Skeletal muscle tissue (tissue), 4 donors: ENCODE results near the gene NTSR1. TPM values are rescaled to one million over a fixed set of nuclear protein-coding genes. Genes with fewer than 3 reads are reported as not detected.

Experiments used
- H3K27ac ChIP-seq: one replicate; pipeline ENCODE4 v1.7.0; 2013; ENCODE audit warnings: mild to moderate bottlenecking, low read depth, low read length, inconsistent platforms
- H3K27me3 ChIP-seq, 3 donors: one replicate each; pipeline ENCODE4 v1.7.0; 2013; ENCODE audit warnings: low read length in 3 of 3; ENCODE audit not compliant: control insufficient read depth in 3 of 3, insufficient read depth in 3 of 3
- H3K36me3 ChIP-seq, 3 donors: one replicate each; pipeline ENCODE4 v1.7.0; 2013; ENCODE audit warnings: low read length in 3 of 3; ENCODE audit not compliant: control insufficient read depth in 3 of 3, insufficient read depth in 3 of 3
- H3K4me1 ChIP-seq, 3 donors: one replicate each; pipeline ENCODE4 v1.7.0; 2013; ENCODE audit warnings: low read length in 3 of 3, mild to moderate bottlenecking in 3 of 3; ENCODE audit not compliant: control insufficient read depth in 3 of 3, insufficient read depth in 3 of 3
- H3K4me3 ChIP-seq, 3 donors: one replicate each; pipeline ENCODE4 v1.7.0; 2013; ENCODE audit warnings: low read length in 3 of 3
- H3K9ac ChIP-seq, 3 donors: one replicate each; pipeline ENCODE4 v1.7.0; 2013; ENCODE audit warnings: low read length in 3 of 3, mild to moderate bottlenecking in 3 of 3, moderate library complexity in 2 of 3, low read depth in 1 of 3
- H3K9me3 ChIP-seq, 3 donors: one replicate each; pipeline ENCODE4 v1.7.0; 2013; ENCODE audit warnings: low read length in 3 of 3; ENCODE audit not compliant: control insufficient read depth in 3 of 3
- total RNA-seq: library from RNA; depleted of rRNA; stranded (reverse); fragments of >200 nt; gene quantifications from one replicate; pipeline ENCODE4 v1.2.3, GENCODE V29; 2014
- donor health status: Osteomylitis.

The NTSR1 gene
- total RNA-seq, 1 donor from 2014 or later, result under 0.01 TPM

- Histone ChIP-seq H3K9ac (no peak overlapping the region), H3K4me1 (peaks cover 47 to 56% (median 52%) of the 10 kb centered on the region in 3 donors)
These were observed 91.2 kb downstream of the NTSR1 start for GRCh38 chr20:62799873-62800272.

GRCh38 chr20:62800314-62801259 is 92.0 kb downstream of the NTSR1 start:
- peak overlapping the region; percentile 28 for H3K27ac ChIP-seq
- H3K9ac ChIP-seq, result peak overlapping the region in 1 of 3 donors; percentile 73
- H3K4me1 ChIP-seq, result peaks cover 41 to 52% (median 49%) of the 10 kb centered on the region in 3 donors
- H3K9me3 ChIP-seq, result no peaks in the 10 kb centered on the region
- H3K27me3 ChIP-seq, result no peaks in the 10 kb centered on the region
- H3K4me3 ChIP-seq, result no peak overlapping the region
- peaks cover 27 to 28% (median 27%) of the 10 kb centered on the region in 3 donors for H3K36me3 ChIP-seq

More at GRCh38 chr20:62799873-62800272, 91.2 kb downstream of the NTSR1 start:
- peaks cover 27 to 28% (median 27%) of the 10 kb centered on the region in 3 donors for H3K36me3 ChIP-seq
- no peaks in the 10 kb centered on the region for H3K9me3 ChIP-seq
- no peaks in the 10 kb centered on the region for H3K27me3 ChIP-seq
- no peak overlapping the region for H3K4me3 ChIP-seq
- no peak overlapping the region for H3K27ac ChIP-seq

- Histone ChIP-seq H3K4me3 (peak overlapping the region in 1 of 3 donors; percentile 29), H3K27ac (no peak overlapping the region), H3K27me3 (no peaks in the 10 kb centered on the region), H3K9me3 (no peaks in the 10 kb centered on the region), H3K36me3 (peaks cover 27 to 28% (median 27%) of the 10 kb centered on the region in 3 donors), H3K4me1 (peaks cover 49 to 61% (median 57%) of the 10 kb centered on the region in 3 donors), H3K9ac (peak overlapping the region in 1 of 3 donors; percentile 73)
These were observed 92.8 kb downstream of the NTSR1 start for GRCh38 chr20:62801284-62802010.

DNA sequence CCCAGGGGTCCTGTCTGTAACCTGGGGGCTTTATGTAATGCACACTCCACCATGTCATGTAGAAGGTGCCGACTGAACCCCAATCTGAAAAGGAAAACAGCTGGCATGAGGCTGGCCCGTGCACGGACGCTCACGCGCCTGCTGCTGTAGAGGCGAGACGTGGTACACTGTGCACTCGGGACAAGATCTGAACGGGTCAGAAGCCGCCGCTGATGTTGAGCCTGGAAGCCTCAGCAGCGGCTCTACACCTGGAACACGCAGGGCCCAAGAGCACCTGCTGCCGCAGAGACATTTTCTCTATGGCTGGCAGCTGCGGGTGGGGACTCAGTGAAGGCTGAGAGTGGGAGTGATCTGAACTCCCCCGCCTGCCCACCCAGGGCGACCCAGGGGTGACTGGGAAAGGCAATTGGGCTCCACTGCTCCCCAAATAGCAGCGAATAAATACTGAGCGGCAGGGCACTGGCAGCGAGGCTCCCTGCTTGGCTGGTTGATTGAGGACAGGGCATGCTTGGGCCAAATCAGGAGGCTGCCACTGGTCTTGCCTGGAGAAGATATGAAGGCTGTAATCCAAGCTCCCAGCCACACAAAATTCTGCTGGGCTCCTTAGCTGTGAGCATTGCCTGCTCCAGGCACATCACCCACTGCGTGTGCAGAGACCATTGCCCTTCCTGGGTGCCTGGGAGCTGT is 93.5 kb downstream of the NTSR1 start:
- Histone ChIP-seq H3K9me3 (no peaks in the 10 kb centered on the region), H3K9ac (peak overlapping the region in 2 of 3 donors; percentile 64 to 73), H3K27ac (peak overlapping the region; percentile 58), H3K36me3 (peaks cover 27 to 30% (median 27%) of the 10 kb centered on the region in 3 donors), H3K4me1 (peaks cover 53 to 65% (median 61%) of the 10 kb centered on the region in 3 donors), H3K4me3 (peak overlapping the region in 2 of 3 donors; percentile 6 to 27), H3K27me3 (no peaks in the 10 kb centered on the region)

- Histone ChIP-seq H3K27ac (peak overlapping the region; percentile 44), H3K9me3 (no peaks in the 10 kb centered on the region), H3K9ac (peak overlapping the region; percentile 20 to 50 (median 45)), H3K36me3 (peaks cover 24 to 28% (median 25%) of the 10 kb centered on the region in 3 donors), H3K27me3 (no peaks in the 10 kb centered on the region), H3K4me3 (peak overlapping the region; percentile 38 to 45 (median 41)), H3K4me1 (peaks cover 45 to 57% (median 57%) of the 10 kb centered on the region in 3 donors)
These were observed 95.5 kb downstream of the NTSR1 start for GRCh38 chr20:62804021-62804626.

GRCh38 chr20:62804627-62805154 is 96.1 kb downstream of the NTSR1 start, which contains the start of gene OGFR:
Gene OGFR (plus strand): TSS chr20:62804835. CDS start chr20:62804860, 25 bp downstream.
- Histone ChIP-seq H3K4me1 (peaks cover 45 to 57% (median 57%) of the 10 kb centered on the region in 3 donors), H3K9me3 (no peaks in the 10 kb centered on the region), H3K9ac (peak within 1 kb of the TSS; percentile 61 to 88 (median 75)), H3K36me3 (peaks cover 25 to 28% (median 26%) of the 10 kb centered on the region in 3 donors), H3K4me3 (peak within 1 kb of the TSS; percentile 70 to 95 (median 89)), H3K27me3 (no peaks in the 10 kb centered on the region), H3K27ac (peak within 1 kb of the TSS; percentile 55)

GRCh38 chr20:62805155-62805710 is 96.6 kb downstream of the NTSR1 start:
- H3K4me1 ChIP-seq, result peaks cover 45 to 57% (median 57%) of the 10 kb centered on the region in 3 donors
- H3K36me3 ChIP-seq, result peaks cover 27 to 30% (median 28%) of the 10 kb centered on the region in 3 donors
- H3K27me3 ChIP-seq, result no peaks in the 10 kb centered on the region
- H3K9me3 ChIP-seq, result no peaks in the 10 kb centered on the region
- H3K4me3 ChIP-seq, result peak overlapping the region; percentile 69 to 95 (median 89)
- peak overlapping the region; percentile 61 to 88 (median 75) for H3K9ac ChIP-seq
- H3K27ac ChIP-seq, result peak overlapping the region; percentile 55

DNA sequence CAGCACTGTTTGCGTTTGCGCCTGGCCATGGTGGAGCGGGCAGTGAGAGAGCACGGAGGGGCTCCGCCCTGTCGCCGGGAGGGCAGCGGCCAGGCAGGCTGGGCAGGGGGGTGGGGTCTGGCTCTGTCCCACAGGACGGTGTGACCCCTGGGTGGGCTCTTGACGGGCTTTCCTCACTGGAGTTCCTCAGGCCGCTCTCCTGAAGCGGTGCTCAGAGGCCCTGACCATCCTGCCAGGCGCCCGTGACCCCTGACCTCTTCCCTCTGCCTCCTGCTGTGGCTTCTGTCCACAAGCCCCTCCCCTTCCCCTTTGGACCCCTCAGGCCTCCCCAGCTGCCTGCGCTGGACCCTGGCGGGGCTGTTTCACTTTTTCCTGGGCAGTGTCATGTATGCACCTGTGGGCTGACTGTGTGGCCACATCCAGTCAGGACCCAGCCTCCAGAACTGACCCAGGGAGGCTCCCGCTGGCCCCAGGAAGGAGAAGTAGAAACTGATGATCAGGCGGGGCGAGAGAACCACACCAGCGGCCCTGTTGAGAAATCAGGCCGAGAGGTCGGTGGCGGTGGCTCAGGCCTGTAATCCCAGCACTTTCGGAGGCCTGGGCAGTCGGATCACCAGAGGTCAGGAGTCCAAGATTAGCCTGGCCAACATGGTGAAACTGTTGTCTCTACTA is 97.2 kb downstream of the NTSR1 start:
- H3K27me3 ChIP-seq, result no peaks in the 10 kb centered on the region
- H3K4me3 ChIP-seq, result peak overlapping the region; percentile 69 to 95 (median 77)
- peak overlapping the region; percentile 55 for H3K27ac ChIP-seq
- peak overlapping the region; percentile 61 to 88 (median 75) for H3K9ac ChIP-seq
- H3K36me3 ChIP-seq, result peaks cover 31 to 32% (median 32%) of the 10 kb centered on the region in 3 donors
- H3K9me3 ChIP-seq, result no peaks in the 10 kb centered on the region
- H3K4me1 ChIP-seq, result peaks cover 45 to 54% (median 54%) of the 10 kb centered on the region in 3 donors
